Activated T-cell treated with anti-CD3 and anti-CD28 coated beads for 1 hour (primary cell): ENCODE measurements around the gene CABP7.

Source experiments
- DNase-seq: peaks from one replicate; pipeline ENCODE4 v3.0.0-alpha.2; 2020; ENCODE audit warnings: low read depth

CABP7 gene

DNA sequence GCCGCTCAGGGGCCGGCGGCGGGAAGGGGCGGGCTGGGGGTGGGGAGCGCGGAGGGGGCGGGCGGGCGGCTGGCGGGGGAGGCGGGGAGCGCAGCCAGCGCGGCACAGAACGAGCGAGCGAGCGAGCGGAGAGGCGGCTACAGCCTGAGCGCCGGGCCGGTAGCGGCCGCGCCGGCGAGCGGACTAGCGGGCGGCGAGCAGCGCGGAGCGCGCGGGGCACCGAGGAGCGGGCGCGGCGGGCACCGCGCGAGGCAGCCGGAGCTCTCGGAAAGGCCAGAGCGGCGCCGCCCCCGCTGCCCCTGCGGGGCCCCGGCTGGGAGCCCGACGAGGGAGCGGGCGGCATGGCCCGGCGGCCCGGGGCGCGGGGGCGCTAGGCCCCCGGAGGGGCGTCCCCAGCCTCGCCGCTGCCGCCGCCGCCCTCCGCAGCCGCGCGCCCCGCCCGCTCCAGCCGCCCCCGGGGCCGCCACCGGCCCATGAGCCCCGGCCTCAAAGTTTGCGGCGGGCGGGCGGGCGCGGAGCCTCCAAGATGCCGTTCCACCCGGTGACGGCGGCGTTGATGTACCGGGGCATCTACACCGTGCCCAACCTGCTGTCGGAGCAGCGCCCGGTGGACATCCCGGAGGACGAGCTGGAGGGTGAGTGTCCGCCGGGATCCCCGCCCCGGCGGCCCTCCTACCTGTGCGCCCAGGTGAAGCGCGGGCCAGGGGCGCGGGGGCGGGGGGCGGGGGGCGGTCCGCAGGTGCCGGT lies at the start of gene CABP7:
TSS of gene CABP7 (plus strand) at position 105 of the 747 bp plus-strand sequence. CDS start at position 527, 422 bp downstream.
- DNase-seq: no peak

DNA sequence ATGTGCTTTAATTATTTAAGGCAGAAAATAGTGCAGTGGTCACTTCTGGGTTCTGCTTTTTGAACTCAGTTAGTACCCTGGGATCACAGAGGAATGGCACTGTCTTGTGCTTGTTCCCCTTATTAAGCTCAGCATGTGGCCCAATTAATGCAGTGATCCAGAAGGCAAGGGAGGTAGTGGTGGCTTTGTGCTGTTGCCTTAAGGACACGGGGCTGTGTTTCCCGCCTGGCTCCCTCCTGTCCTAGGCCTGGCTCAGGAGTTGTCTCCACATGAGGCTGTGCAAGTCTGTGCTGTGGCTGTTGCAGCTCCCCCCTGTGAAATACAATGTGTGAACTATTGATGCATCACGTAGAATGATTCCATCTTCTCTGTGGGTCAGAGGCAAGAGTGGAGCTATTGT lies 49.2 kb upstream of the CABP7 start:
- DNase-seq: no peak

GRCh38 chr22:29673361-29674066 lies 46.3 kb upstream of the CABP7 start:
- DNase-seq: no peak

DNA sequence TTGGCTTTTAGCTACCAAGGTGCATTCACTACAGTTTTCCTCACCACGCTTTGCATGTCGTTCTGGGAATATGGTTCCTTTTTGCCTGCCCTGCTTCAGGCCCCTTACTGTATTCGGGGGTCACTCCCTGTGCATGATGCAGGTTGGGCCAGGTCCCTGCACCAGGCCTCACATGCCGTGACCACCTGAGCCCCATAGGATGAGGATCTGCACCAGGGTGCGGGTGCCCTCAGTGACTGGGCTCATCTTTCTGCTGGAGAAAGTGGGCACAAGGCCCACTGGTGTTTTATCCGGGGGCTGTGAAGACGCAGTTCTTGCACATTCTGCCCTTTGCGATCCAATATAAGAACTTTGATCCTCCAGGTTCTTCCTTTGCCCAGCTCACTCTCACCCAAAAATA lies 45.7 kb upstream of the CABP7 start:
- DNase-seq: no peak

DNA sequence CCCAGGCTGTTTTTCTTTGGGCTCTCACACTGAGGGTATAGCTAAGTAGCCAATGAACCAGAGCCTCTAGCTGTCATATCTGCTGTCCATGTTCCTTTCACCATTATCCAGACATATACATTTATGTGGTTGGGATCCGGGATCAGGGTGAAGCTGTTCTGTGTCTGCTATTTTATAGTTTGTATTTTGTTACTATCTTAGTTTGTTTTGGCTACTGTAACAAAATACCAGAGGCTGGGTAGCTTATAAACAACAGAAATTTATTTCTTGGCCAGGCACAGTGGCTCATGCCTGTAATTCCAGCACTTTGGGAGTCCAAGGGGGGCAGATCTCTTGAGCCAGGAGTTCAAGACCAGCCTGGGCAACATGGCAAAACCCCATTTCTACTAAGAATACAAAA lies 40.5 kb upstream of the CABP7 start:
- DNase-seq: no peak

- no peak for DNase-seq
Observed at GRCh38 chr22:29683536-29683935, 36.3 kb upstream of the CABP7 start.

DNA sequence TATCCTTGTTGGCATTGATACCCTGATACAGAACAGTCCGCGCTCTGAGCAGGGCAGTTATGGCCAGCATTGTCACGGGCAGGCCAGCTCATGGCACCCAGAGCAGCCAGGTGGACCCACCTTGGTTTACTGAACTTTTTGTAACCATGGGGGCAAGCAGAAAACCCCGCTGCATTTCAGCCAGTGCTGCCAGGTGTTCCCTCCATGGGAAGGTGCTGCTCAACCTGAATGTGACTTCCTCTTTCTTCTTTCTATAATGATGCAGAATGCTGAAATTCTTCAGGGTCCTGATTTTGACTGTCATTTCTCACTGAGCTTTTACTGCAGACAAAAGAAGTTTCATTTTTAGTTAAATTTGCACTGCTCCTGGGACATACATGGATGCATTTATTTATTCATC lies 35.6 kb upstream of the CABP7 start:
- DNase-seq: no peak

DNA sequence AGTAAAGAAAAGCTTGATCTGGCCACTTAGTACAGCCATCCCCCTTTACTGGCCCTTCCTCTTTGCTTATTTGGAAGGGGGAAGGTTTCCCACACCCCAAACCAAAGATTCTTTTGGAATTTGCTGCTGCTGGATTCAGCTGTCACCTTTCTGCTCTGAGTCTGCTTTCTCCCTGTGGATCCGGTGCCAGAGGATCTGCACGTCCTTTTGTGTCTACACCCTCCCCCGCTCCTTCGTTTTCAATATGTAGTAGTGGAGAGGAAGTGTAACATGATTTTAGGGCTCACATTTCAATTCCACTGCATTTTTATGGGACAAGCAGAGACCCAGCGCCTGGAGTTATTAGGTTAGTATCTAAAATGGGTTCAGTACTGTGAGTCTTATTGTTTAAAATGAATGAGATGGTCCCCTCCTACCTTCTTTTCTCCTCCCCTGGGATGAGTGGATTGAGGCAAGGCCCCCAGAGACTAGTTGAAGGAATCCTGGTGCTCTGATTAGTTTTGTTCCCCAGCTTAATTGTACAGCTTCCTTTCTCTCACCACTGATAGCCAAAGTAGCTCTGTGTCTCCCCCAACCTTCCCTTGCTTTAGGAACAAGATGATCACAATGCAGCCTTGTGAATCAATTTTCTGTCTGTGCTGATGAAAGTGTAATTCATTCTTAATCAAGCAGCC lies 30.5 kb upstream of the CABP7 start:
- no peak for DNase-seq

DNA sequence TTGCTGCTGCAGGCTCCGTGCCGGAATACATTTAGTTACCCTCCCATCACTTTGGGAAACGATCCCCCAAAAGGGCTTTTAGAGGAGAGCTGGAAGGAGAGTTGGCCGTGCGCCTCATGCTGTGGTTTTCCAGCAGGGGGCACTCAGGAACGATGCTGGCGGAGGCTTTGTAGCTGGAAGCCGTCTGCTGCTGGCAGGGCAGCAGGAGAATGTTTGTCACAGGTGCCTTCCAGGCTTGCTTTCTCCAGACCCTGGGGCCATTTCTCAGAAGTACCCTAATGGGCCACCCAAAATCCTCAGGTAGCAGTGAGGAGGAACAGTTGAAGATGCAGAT lies 30.0 kb upstream of the CABP7 start:
- peak; percentile 30 for DNase-seq

DNA sequence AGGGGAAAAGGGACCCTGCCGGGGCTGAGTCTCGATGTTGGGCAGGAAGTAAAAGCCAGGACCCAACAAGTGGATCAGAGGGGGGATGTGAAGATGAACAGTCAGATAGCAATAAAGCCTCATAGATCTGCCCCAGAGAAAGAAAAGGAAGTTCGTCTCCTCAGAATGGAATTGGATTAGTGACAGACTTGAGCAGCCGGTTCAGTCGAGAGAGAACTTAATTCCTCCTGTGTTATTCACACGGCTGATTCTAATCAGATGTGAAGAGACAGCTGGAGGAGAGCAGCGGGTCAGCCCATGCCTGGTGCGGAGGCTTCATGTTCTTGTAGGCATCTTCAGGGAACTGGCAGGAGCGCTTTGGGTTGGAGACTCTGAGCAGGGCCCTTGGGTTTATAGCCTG lies 29.3 kb upstream of the CABP7 start:
- DNase-seq: no peak

DNA sequence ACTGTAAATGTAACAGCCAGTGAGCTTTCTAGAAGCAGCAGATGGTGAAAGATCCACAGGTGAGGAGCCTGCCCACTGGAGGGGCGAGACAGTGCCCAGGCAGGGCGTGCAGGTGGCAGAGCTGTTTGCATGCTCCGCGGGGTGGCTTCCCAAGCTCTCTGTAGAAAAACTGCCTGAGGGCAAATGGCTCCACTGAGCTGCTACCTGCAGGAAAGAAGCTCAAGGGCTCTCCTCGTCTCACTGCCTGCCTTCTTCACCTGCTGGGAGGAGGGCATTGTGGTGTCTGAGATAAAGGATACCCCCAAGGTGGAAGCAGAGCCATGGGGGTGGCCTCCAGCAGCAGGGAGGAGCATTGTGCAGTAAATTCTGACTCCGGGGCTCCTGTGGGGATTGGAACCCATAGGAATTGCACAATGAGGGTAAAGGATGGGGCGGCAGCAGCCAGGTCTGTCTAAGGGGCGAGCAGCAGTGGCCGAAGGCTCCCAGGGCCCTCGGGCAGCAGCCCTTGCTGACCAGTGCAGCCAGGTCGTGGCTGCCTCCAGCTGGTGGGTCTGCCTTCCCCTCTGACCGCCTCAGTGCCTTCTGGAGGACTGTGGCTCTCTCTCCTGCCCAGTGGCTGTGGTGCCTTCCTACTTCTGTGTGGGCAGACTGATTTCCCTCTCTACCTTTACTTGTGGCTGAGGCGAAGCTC lies 28.0 kb upstream of the CABP7 start:
- no peak for DNase-seq

GRCh38 chr22:29692327-29692640 lies 27.5 kb upstream of the CABP7 start:
- DNase-seq: no peak

- DNase-seq: no peak
Observed at GRCh38 chr22:29693161-29693560, 26.6 kb upstream of the CABP7 start.

- DNase-seq: no peak
Observed at GRCh38 chr22:29693671-29694070, 26.1 kb upstream of the CABP7 start.

DNA sequence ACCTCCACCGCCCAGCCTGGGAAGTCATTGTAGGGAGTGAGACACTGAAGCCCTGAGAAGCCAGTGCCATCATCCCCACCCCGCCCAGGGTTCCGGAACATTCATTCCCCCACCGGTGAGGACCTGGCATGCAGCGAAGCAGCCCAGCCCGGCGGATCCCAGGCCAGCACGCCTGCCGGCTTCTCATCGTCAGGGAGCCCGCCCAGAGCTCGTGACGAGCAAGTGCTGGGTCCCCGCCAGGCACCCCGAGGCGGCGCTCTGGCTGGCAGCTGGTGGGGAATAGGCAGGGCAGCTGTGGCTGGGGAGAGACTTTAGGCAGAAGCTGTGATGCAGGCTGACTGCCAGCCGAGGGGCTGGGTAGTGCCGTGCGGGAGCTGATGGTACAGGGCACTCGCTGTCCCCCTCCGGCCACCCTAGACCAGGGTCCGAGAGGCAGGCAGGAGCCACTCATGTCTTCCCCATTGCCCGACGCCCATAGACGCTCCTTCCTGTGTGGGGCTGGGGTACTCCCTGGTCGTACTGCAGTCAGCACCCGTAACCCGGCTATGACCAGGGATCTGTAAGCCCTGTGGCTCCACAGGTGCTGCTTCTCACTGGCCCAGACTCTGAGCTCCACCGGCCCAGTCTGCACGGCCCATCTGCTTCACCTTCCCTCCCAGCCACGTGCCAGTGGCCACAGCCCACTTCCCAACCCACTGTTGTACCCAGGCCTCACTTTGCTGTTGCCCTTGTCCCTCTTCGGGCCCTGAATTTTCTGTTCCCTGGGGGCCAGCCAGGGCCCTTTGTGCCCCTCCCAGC lies 24.5 kb upstream of the CABP7 start:
- no peak for DNase-seq

DNA sequence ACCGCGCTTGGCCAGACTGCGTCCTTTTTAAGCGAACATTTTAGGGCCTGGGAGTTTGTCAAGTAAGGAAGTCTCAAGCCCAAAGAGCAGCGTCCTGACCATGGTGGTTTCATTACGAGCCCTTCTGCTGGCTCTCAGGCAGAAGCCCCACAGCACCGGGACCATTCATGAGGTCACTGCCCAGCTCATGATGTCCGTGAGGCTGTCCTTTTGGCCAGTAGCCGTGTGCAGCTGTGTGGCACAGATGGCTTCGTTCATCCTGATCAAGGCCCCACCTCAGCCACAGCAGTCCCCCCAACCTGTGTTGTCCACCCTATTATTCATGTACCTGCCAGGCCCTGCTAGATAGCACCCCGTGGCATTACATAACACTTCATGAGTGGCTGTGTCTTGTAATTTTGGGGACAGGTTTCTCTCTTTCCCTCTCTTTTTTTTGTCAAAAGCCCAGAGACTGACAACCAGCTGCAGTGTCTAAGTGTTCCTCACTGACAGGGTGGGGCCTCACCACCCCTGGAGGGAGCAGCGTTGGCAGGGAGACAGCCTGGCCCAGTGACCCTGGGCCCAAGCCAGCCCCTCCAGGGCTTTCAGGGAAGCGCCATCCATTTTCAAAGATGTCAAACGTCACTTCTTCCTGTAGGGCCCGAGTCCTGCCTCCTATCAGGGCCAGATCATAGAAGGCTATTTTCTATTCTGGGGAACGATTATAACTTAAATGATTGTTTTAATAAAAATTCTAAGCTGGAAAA lies 21.8 kb upstream of the CABP7 start:
- no peak for DNase-seq

GRCh38 chr22:29700206-29700899 lies 19.4 kb upstream of the CABP7 start:
- no peak for DNase-seq

DNA sequence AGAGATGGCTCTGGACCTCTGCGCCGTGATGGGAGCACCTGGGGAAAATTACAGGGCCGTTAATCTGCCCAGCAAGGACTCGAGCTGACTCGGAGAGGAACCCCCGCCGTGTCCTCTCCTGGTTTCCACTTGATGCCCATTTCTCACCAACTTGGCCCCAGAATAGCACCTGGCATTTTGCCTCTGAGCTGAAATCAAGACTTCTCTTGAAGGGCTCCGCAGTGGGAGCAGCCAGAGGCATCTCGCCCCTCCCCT lies 19.0 kb upstream of the CABP7 start:
- DNase-seq: no peak

GRCh38 chr22:29701155-29701999 lies 18.4 kb upstream of the CABP7 start:
- DNase-seq: no peak
